Measurements from ENCODE around the gene PPP1R27. TPM values are rescaled to one million over a fixed set of nuclear protein-coding genes. Genes with fewer than 3 reads are reported as not detected.
A peak's percentile ranks its signal among the peaks of the same experiment; 100 is the strongest.

The PPP1R27 gene, protein sequence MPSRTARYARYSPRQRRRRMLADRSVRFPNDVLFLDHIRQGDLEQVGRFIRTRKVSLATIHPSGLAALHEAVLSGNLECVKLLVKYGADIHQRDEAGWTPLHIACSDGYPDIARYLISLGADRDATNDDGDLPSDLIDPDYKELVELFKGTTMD
- polyA plus RNA-seq (2012; ENCODE audit: insufficient read depth, insufficient read length, low read depth) = not detected

DNA sequence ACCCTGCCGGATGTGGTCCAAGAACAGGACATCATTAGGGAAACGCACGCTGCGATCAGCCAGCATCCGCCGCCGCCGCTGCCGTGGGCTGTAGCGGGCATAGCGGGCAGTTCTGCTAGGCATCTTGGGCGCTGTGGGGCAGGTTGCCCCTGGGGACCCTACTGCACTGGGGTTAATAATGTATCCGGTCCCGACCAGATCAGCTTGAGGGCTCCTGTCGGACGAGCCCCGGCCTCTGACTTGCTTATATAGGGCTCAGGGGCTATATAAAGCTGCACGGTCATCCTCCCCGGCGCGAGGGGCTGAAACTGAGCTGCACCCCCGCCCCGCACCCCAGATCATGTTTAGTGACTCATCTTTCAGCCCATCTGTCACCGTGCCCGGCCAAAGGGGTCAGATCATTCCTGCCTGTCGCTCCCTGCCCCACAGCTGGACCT, at the start of gene PPP1R27:
Gene PPP1R27, minus strand, starts transcription at position 220 of the 437 bp plus-strand sequence. Its CDS starts 97 bp downstream, at position 123.
- H3K27me3 ChIP-seq = no peaks in the 10 kb centered on the region
- no peaks in the 10 kb centered on the region for H3K9me3 ChIP-seq
- H3K4me3 ChIP-seq (ENCODE audit: low read depth, low read length) = peak within 1 kb of the TSS; percentile 87
- DNase-seq = no peak
- no peaks in the 10 kb centered on the region for H3K36me3 ChIP-seq
- TF ChIP-seq CTCF (IDR thresholded peaks at IDR 0.05; ENCODE audit: low read depth, low read length) = no peak
- no peaks in the 10 kb centered on the region for H3K4me1 ChIP-seq

DNA sequence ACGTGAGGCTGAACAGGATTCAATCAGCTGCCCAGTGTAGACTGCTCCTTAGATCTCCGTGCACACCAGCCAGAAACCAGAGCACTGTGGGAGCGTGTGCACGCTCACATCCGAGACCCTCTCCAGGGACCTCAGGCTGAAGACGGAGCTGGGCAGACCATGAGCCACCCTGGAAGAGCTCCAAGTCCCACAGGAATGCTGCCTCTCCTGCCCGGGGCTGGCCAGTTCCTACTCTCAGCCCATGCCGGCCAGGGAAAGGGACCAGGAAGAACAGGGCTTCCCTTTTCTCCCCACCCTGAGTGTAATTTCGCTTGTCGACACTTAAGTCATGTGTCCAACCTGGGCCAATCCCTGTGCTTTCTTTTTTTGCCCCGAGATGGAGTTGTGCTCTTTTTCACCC, 49.7 kb upstream of the PPP1R27 start:
- H3K4me3 ChIP-seq (ENCODE audit: low read depth, low read length) = no peak overlapping the region
- no peak for TF ChIP-seq CTCF (IDR thresholded peaks at IDR 0.05; ENCODE audit: low read depth, low read length)
- peak; percentile 79 for DNase-seq
- H3K9me3 ChIP-seq = no peaks in the 10 kb centered on the region
- peaks cover 21% of the 10 kb centered on the region for H3K4me1 ChIP-seq
- H3K27me3 ChIP-seq = no peaks in the 10 kb centered on the region
- H3K36me3 ChIP-seq = peaks cover 70% of the 10 kb centered on the region

- H3K27me3 ChIP-seq = no peaks in the 10 kb centered on the region
- no peak for TF ChIP-seq CTCF (IDR thresholded peaks at IDR 0.05; ENCODE audit: low read depth, low read length)
- peaks cover 27% of the 10 kb centered on the region for H3K36me3 ChIP-seq
- DNase-seq = no peak
- no peaks in the 10 kb centered on the region for H3K4me1 ChIP-seq
- no peaks in the 10 kb centered on the region for H3K9me3 ChIP-seq
- H3K4me3 ChIP-seq (ENCODE audit: low read depth, low read length) = no peak overlapping the region
Measured at GRCh38 chr17:81879121-81879520, 44.3 kb upstream of the PPP1R27 start.

GRCh38 chr17:81878294-81878693, 43.4 kb upstream of the PPP1R27 start:
- TF ChIP-seq CTCF (IDR thresholded peaks at IDR 0.05; ENCODE audit: low read depth, low read length) = no peak
- Histone ChIP-seq H3K27me3 (no peaks in the 10 kb centered on the region), H3K4me3 (ENCODE audit: low read depth, low read length) (no peak overlapping the region), H3K36me3 (peaks cover 19% of the 10 kb centered on the region), H3K9me3 (no peaks in the 10 kb centered on the region), H3K4me1 (no peaks in the 10 kb centered on the region)
- no peak for DNase-seq

DNA sequence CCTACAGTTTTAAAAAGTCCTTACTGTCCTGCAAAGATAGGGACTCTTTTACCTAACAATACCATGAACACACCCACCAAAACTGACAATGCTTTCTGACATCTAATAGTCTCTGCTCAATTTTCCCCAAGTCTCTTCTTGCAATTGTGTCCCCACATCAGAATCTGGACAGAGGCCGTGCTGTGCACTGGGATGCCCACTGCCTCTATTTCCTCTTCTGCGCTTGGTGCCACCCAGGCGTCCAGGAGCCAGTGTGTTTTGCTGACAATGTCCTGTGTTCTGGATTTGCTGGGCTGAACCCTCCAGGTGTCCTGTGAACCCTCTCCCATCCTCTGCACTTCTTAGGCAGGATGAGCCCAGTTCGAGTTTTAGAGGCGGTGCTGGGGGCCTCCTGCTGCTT, 42.7 kb upstream of the PPP1R27 start:
- no peak for TF ChIP-seq CTCF (IDR thresholded peaks at IDR 0.05; ENCODE audit: low read depth, low read length)
- no peaks in the 10 kb centered on the region for H3K4me1 ChIP-seq
- DNase-seq = no peak
- no peaks in the 10 kb centered on the region for H3K9me3 ChIP-seq
- H3K27me3 ChIP-seq = no peaks in the 10 kb centered on the region
- peaks cover 17% of the 10 kb centered on the region for H3K36me3 ChIP-seq
- H3K4me3 ChIP-seq (ENCODE audit: low read depth, low read length) = no peak overlapping the region

- Histone ChIP-seq H3K4me1 (peaks cover 22% of the 10 kb centered on the region), H3K36me3 (peaks cover 25% of the 10 kb centered on the region), H3K9me3 (no peaks in the 10 kb centered on the region), H3K4me3 (ENCODE audit: low read depth, low read length) (peak overlapping the region; percentile 90), H3K27me3 (no peaks in the 10 kb centered on the region)
- TF ChIP-seq CTCF (IDR thresholded peaks at IDR 0.05; ENCODE audit: low read depth, low read length) = no peak
- DNase-seq = peak; percentile 97
Measured at GRCh38 chr17:81871387-81872230, 36.8 kb upstream of the PPP1R27 start.
